ENCODE measurements around the gene COLQ.
"Not testable (repeated sequence)": the region's sequence is repeated elsewhere in the genome, so short reads cannot be mapped to it uniquely, and the experiment has no call there.

Gene COLQ

DNA sequence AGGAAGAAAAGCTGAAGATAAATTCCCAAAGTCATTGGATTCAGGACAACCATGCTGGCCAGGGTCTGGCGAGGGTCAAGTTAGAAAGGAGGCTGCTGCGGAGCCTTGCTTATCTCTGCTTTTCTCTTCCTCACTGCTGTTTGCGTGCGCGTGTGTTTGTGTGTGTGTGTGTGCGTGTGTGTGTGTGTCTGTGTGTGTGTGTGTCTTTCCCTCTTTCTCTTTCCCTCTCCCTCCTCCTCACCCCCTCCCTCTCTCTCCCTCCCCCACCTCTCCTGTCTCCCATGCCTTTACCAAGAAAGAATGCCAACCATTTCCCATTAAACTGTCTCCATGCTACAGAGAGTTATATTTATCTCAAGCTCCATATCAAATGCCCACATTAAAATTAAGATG lies at the start of gene COLQ:
COLQ (minus strand) TSS at position 134 of the 393 bp plus-strand sequence; CDS start at position 53, 81 bp downstream.
- DNase-seq = no peak

DNA sequence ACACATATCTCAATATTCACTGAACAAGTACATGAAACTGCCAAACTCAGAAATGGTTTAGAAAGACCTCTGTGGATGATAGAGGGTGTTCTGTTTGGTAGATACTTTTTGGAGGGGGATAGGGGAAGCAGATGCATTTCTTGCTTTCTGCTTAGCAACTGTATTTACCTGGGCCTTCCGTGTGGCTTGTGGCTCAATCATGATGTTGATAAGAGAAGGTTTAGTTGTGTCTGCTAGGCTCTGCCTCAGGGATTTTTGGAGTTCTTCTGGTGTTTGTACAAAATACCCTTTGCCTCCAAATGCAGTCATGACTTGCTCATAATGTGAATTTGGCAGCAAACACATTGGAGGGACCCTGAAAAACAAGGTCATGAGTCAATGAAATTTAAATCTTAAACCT lies 41.7 kb upstream of the COLQ start:
- DNase-seq = no peak

DNA sequence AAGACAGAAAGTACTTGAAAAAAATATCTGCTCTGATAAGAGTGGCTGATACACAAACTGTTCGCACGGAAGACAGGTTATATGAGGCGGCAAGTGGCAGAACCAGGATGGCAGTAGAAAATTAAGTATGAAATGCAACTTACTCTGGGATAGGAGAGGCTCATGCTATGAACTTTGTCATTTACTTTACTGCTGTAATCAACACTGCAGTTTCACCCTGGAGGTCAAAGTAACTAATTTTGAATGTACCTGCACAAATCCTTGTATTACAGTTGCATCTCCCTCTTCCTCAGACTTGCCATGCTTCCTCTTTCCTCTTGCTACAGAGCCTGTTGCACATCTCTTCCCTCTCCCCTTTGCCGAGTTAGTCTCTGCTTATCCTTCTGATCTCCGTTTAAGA lies 41.1 kb upstream of the COLQ start:
- DNase-seq = no peak

DNA sequence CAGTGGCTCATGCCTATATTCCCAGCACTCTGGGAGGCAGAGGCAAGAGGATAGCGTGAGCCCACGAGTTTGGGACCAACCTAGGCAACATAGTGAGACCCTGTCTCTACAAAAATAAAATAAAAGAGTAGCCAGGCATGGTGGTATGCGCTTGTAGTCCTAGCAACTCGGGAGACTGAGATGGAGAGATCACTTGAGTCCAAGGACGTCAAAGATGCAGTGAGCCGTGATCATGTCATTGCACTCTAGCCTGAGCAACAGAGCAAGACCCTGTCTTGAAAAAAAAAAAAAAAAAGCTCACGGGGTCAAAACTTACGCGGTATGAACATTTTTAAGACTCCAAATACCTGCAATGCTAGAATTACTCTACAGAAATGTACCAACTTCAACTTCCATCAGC lies 37.1 kb upstream of the COLQ start:
- no peak for DNase-seq

DNA sequence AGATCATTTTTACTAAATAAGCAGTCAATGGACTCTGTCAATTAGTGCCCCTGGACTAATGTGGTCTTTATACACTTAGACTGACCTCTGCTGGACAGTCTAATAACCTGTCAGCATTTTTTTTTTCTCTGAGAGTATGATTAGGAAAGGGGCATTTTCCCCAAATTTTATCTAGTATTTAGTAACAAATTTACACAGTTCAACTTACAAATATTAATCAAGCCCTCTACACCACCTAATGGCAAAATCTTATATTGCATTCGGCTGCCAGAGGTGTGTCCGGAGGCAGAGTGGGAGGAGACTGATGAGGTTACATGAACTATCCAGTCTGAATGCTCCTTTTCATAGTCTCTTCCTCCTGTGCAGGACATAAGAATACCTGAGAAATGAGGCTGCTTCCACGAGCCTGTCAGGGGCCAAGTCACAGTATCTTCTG lies 36.0 kb upstream of the COLQ start:
- peak; percentile 74 for DNase-seq

DNA sequence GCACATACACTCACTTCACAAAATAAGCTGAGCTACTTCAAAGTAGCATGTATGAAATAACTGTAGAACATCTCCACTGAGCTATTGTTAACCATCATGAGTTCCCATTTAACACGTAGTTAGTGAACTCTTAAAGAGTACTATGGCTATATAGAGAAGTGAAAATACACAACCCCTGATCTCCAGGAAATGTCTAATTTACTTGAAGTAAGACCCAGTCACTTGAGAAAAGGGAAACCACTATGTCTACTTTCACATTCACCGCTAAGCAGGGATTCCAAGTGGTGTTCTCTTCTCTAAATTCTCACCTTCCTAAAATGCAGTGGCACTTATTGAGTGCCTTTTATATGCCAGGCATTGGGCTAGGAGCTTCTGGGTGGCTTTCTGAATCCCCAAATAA lies 35.0 kb upstream of the COLQ start:
- peak; percentile 9 for DNase-seq

DNA sequence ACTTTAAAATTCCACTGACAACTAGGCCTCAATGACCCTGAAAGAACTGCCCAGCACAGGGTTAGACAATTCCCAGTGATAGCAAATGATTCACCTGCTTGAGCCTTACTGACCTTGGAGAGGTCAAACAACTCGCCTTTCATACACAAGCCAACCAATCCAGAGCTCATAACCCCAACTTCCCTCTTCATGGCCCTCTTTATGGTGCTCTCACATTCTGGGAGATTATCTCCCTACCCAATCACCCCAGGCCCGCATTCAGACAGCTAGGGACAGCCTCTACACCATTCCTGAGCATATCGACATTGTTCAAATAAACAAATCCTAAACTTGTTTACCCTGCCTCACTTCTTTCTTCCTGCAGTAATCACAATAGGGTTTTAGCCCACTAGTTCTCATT lies 32.2 kb upstream of the COLQ start:
- DNase-seq = no peak

DNA sequence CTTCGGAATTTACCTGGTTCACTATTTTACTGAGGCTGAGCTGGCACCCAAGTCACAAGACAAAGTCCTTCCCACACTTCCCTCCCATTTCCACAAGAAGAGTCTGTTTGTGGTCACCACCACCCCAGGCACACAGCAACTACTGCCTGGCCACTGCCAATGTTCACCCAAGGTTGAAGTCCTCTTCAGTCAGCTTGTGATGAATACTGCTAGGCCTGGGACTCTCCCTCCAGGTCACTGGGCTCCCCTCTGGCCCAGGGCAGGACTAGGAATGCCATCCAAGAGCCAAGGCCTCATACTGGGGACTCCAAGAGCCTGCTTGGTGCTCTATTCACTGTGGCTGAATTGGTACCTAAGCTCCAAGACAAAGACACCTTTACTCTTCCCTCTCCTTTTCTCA lies 30.4 kb upstream of the COLQ start:
- no peak for DNase-seq

DNA sequence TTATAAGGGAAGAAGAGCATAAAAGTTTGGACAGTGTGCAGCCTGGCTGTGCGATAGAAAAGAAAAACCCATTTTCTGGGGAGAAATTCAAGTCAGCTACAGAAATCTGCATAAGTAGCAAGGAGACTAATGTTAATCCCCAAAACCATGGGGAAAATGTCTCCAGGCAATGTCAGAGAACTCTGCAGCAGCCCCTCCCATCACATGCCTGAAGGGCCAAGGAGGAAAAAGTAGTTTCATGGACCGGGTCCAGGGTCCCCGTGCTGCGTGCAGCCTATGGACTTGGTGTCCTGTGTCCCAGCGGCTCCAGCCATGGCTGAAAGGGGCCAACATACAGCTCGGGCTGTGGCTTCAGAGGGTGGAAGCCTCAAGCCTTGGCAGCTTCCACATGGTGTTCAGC lies 28.3 kb upstream of the COLQ start:
- no peak for DNase-seq

DNA sequence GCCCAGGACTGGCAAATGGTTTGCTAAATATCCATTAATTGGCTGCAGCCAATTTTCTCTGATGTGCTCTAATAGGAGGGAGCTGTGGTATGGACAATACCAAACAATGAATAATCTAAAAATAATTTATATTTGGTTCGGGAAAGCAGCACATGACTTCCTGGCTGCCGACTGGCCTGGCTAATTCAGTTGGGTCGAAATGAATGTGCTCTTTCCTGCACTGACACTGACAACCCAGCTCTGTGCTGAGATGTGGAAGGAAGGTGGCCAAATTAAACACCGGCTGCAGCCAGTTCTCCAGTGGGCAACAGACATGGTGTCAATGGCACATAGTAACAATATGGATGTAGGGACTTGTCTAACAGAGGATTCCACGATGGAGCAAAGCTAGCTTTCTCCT lies 21.1 kb upstream of the COLQ start:
- DNase-seq = no peak

DNA sequence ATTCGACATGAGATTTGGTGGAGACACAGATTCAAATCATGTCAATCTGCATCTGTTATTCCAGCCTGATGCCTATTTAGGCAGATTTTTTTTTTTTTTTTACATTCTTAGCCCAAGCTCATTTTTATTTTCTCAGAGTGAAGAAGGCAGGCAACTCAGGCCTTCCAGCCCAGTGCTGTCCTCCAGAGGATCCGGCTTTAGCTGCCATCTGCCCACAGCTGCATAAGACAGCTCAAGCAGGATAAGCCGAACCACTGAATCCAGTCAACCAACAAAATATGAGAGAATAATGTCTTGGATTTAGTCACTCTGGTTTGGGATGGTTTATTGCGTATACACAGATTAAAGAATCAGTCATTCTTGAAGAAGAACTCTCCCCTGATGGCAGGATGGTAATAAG lies 19.9 kb upstream of the COLQ start:
- DNase-seq = no peak

DNA sequence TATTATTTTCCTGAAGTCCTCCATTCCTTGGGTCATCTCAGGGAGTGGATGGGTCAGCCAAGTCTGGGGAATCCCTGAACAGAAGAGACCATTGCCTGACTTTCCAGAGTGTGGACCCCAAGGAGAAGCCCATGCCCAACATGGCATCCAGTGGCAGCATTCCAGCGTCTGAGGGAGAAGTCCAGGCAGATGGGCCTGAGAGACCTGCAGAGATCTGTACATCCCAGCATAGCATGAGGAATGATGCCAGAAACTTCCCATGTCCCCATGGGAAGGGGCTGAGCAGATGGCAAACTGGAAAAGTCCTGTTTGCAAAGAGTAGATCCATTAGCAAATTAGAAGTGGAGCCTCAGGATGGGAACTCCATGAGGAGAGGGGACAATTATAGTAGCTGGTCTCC lies 17.6 kb upstream of the COLQ start:
- no peak for DNase-seq

DNA sequence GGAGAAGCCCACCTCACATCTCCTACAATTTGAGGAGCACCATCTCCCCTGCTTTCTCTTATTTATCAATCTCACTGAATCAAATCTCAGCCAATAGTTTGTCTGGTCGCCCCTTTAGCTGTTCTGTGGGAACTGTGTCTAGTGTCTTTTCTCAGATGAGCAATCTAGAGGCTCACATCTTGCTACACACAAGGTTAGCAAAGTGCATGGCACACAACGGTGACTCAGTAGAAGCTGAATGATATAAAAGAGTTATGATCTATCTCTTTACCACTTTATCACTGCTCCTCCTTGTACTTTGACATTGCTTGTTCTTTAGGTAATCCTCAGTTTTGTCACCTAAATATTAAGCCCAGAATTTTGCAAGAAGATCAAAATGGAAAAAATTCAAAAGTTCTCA lies 16.8 kb upstream of the COLQ start:
- DNase-seq = no peak

DNA sequence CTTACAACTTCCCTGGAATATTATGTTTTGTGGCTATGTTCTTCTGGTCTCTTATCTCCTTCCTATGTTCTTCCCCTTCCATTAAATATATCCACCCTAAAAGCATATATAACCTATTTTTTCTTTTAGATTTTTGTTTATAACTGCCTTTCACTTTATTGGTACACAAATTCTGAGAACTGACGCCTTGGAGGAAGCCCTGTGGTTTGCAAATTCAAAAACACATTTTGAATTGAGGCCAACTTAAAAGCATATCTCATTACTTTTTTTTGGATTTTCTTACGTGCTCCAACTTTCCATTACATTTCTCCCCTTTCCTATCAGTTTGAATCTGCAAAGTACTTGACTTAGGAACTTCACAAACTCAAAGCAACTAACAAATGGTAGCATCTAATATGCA lies 15.3 kb upstream of the COLQ start:
- DNase-seq = no peak

DNA sequence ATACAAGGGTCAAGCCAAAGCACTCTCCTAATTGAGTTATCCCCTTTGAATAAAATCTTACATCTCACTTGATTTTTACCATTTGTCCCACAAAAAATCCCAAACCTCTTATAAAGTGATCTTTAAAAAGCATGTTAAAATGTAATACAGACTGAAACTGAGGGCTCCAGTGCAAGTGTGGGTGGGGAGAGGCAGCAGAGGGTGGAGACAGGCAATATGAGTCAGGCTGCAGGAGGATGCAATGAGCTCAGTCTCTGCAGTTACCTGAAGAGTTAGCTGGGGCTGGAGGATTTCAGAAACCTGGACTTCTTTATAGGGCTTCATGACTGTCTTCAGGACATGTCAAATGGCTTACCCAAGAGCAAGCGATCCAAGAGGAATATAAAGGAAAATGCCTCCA lies 14.2 kb upstream of the COLQ start:
- DNase-seq = no peak

DNA sequence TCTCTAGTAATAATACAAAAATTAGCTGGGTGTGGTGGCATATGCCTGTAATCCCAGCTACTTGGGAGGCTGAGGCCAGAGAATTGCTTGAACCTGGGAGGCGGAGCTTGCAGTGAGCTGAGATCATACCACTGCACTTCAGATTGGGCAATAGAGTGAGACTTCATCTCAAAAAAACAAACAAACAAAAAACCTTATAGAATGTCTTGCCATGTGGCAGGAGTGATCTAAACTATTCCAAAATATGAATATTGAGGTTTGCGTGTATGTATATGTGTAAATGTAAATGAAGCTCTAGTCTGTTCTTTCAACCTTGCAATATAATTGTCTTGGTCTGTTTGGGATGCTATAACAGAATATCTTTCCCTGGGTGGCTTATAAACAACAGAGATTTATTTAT lies 11.1 kb upstream of the COLQ start:
- not testable (repeated sequence) for DNase-seq

DNA sequence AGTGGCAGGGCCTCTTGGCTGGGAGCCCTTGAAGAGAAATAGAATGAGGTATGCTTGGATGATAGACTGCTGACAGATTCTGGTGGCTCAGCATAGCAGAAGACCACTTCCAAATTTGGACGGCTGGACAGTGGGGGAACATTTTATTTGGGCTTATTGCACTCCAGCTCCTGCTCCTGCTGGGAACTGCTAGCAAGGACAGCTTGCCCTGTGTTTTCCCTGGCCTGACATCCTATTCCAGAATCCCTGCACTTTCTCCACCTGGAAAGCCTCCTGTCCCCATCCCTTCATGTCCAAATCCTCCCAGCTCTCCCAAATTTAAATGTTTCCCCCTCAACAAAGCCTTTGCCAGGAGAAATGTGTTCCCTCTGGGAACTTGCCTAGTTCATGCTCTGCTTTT lies 9.8 kb upstream of the COLQ start:
- DNase-seq = no peak

DNA sequence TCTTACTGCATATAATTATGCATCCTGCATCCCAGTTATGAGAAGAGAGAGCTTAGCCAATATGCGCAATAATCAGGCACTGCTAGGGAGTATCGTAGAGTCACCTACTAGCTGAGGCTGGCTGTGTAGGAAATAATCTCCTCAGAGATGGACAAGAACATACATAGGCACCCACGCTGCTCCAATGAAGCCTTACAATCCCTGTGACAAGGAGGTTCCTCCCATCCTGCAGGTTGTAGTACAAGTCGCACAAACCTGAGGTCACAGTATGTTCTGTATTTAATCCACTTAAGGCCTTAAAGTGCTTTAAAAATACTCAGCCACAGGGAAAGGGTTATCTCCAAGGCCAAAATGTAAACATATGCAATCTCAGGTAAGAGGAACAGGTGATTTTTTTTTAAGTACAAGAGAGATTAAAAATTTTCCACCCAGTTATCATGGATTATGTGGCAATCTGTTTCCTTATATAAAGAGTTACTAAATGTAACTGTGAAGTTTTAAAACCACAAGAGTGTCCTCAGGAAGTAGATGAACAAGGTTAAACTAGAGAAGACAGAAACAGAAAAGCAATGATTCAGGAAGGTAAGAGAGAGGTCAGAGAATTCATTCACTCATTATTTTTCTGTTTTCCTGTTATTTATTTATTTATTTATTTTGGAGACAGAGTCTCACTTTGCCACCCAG lies 7.5 kb upstream of the COLQ start:
- no peak for DNase-seq

DNA sequence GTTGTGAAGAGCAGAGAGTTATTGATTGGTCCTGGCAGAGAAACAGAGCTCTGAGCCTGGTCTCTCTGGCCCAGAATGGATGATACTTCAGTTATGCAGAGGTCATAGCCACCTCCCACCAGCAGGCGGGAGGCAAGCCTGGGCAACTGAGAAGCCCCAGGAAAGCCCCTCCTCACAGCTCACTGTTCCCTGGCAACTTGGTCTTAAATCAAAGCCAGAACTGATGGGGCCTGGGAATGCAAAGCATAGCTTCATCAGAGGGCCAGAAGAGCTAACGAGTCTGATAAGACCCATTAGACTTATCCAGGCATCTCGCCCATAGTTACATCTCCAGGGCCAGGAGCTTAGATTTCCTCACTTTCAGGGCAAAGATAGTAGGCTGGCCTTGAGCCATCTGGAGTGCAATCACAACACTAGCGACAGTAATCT lies 5.5 kb upstream of the COLQ start:
- DNase-seq = no peak

DNA sequence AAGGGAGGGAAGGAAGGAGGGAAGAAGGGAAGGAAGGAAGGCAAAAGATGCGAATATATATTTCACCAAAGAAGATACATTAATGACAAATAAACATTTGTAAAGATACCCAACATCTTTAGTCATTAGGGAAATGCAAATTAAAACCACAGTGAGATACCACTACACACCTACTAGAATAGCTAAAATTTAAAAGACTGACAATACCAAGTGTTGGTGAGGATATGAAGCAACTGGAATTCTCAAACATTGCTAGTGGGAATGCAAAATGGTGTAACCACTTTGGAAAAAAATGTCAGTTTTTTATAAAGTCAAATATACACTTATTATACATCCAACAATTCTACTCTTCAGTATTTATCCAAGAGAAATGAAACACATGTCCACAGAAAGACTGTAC lies 4.3 kb upstream of the COLQ start:
- DNase-seq = no peak

DNA sequence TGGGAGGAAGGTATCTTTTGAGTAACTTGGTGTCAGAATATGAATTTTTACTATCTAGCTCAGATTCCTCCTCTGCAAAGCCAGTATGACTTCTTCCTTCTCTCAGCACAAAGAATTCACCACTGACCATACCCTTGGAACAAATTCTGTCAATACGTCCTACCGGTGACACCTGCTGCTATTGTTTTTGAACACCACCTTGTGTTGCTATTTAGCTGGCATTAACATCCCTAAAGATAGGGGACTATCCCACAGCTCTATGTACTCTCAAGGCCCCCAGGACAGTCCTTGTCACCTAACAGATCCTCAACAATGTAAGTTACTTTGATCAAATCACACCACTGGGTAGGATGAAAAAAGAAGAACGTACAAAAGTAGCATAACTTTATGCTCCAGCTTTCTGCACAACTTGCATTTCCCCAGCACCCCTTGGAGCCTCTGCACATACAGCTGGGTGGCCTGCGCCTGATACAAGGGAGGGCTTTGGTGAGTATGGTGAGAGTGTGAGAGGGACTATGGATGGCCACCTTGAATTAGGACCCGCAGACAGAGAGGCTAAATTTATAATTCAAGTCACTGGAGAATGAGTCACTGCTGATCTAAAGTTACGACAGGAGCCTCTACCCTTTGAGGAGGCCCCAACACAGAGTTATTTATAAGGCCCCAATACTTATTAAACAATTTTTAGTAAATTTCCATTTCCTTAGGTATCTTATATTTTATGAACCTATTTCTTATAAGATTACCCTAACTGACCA lies 2.3 kb upstream of the COLQ start:
- DNase-seq = no peak

DNA sequence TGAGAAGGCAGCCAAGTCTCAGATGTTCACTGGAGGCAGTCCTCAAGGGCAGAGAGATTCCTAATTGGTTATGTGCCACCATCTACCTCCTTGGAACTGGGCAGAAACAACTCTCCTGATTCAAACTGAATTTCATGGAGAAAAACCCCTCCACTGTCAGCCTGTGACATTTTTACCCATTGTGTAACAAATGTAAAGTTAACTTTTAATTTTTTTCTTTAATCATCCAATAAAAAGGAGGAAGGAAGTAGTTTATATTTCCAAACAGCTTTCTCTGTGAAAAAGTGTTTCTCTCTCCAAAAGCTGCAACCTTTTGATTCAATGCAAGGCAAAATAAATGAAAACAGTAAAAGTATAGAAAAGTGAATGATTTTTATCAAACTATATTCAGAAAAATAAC lies 510 bp upstream of the COLQ start:
- DNase-seq = no peak

DNA sequence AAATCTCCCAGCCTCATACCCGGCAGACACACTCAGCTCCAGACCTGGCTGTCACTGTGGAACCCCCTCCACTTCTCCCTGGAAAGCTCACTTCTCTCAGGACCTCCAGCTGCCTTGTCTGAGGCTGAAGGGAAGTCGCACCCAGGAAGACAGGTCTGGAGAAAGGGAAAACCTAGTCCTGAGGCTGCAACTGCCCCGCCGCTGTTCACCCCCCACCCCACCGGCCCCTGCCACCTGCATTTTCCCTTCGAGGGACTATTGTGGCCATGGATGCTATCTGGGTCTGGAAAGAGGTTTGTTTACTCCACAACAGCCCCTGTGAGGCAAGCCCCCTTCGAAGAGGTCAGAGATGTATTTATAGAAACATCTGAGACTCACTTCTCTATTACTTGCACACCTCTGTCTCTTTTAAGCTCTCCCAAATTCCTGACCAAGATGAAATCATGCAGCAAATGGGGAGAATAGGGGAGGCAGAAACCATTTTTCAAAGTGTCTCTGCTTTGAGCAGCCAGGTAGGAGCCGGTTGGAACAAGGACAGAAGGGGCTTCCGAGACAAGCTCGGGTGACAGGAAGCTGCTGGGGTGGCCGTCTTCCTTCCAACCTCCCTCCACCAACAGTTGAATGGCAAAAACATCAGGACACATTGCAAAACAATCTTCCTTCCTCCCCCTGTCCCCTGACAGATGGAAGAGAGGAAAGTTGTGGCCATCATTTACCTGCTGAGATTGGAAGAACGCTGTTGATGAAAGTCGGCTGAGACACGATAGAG lies 518 bp downstream of the COLQ start:
- DNase-seq = no peak

DNA sequence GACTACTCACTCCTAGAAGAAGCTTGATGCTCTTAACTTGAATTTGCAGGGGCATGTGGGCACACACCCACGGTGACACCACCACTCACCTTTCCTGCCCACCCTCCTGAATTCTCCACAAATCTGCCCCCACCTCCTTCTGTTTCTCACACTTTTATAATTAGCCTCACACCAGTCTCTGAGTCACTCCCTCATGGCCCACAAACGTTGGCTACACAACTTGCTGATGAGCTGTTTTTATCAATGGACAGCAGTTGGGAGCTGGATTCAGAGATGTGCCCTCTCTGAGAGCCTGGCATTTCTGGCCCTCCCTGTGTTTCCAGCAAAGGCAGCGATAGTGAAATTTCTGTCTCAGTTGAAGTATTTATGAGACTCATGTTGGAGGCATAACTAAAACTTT lies 1.3 kb downstream of the COLQ start:
- DNase-seq = peak; percentile 11
